Measurements from ENCODE around the gene ABCC1. TPM values are rescaled to one million over a fixed set of nuclear protein-coding genes. Genes with fewer than 3 reads are reported as not detected.

Gene ABCC1
- total and polyA plus RNA-seq, 2 of the 8 experiments (the other 6 are each of a cell fraction or from before 2014, with no cell fraction given): 42.6 to 66.8 TPM

GRCh38 chr16:16120044-16120381 lies 170.6 kb downstream of the ABCC1 start (continued):
- TF ChIP-seq CHD7 (IDR thresholded peaks at IDR 0.05; ENCODE audit: insufficient replicate concordance, low read length): no peak
- TF ChIP-seq MAFK (IDR thresholded peaks at IDR 0.05; ENCODE audit: low read depth, low read length): no peak
- no peak for TF ChIP-seq E2F6 (IDR thresholded peaks at IDR 0.05)
- TF ChIP-seq TBP (IDR thresholded peaks at IDR 0.05; ENCODE audit: low read depth, low read length): no peak
- TF ChIP-seq HDAC6 (IDR thresholded peaks at IDR 0.05; ENCODE audit: low read depth, low read length): no peak
- no peak for TF ChIP-seq TAF1 (IDR thresholded peaks at IDR 0.05; ENCODE audit: low read depth, low read length)
- no peak for TF ChIP-seq CREB1 (IDR thresholded peaks at IDR 0.05)
- no peak for TF ChIP-seq ATF2 (IDR thresholded peaks at IDR 0.05; ENCODE audit: low read length)
- no peak for TF ChIP-seq FOSL1 (IDR thresholded peaks at IDR 0.05; ENCODE audit: insufficient read depth, low read depth, low read length)
- no peak for TF ChIP-seq EGR1 (IDR thresholded peaks at IDR 0.05; ENCODE audit: borderline replicate concordance, low read depth, low read length)
